ENCODE results near the gene ATXN7L1.

The ATXN7L1 gene

GRCh38 chr7:105831824-105832535 is 44.4 kb downstream of the ATXN7L1 start:
- no peak for DNase-seq (ENCODE audit: low read depth, low spot score)
- TF ChIP-seq YY1 (IDR thresholded peaks at IDR 0.05; ENCODE audit: insufficient read depth, insufficient read length), result no peak
- no peak for TF ChIP-seq ZNF274 (IDR thresholded peaks at IDR 0.05; ENCODE audit: low read depth, low read length)
- TF ChIP-seq SUZ12 (IDR thresholded peaks at IDR 0.05; ENCODE audit: extremely low read depth, insufficient read depth, insufficient read length), result no peak
- Histone ChIP-seq H3K36me3 (ENCODE audit: insufficient read depth, insufficient read length, low read length) (no peaks in the 10 kb centered on the region), H3K9me3 (ENCODE audit: insufficient read depth, low read length) (no peaks in the 10 kb centered on the region), H3K4me1 (ENCODE audit: insufficient read depth, insufficient read length) (no peaks in the 10 kb centered on the region), H3K27me3 (ENCODE audit: insufficient read depth, insufficient read length) (no peaks in the 10 kb centered on the region), H3K9ac (ENCODE audit: insufficient read length, low read depth) (no peak overlapping the region), H3K4me3 (ENCODE audit: insufficient read length, low read depth) (no peak overlapping the region)

- H3K27me3 ChIP-seq (ENCODE audit: insufficient read depth, insufficient read length), result no peaks in the 10 kb centered on the region
- H3K9me3 ChIP-seq (ENCODE audit: insufficient read depth, low read length), result no peaks in the 10 kb centered on the region
- no peak overlapping the region for H3K9ac ChIP-seq (ENCODE audit: insufficient read length, low read depth)
- no peak for TF ChIP-seq YY1 (IDR thresholded peaks at IDR 0.05; ENCODE audit: insufficient read depth, insufficient read length)
- TF ChIP-seq ZNF274 (IDR thresholded peaks at IDR 0.05; ENCODE audit: low read depth, low read length), result no peak
- TF ChIP-seq SUZ12 (IDR thresholded peaks at IDR 0.05; ENCODE audit: extremely low read depth, insufficient read depth, insufficient read length), result no peak
- DNase-seq (ENCODE audit: low read depth, low spot score), result no peak
- no peaks in the 10 kb centered on the region for H3K36me3 ChIP-seq (ENCODE audit: insufficient read depth, insufficient read length, low read length)
- H3K4me1 ChIP-seq (ENCODE audit: insufficient read depth, insufficient read length), result no peaks in the 10 kb centered on the region
- H3K4me3 ChIP-seq (ENCODE audit: insufficient read length, low read depth), result no peak overlapping the region
These were observed 45.1 kb downstream of the ATXN7L1 start for GRCh38 chr7:105831302-105831620.

GRCh38 chr7:105830405-105831301 is 45.7 kb downstream of the ATXN7L1 start:
- no peak for DNase-seq (ENCODE audit: low read depth, low spot score)
- H3K27me3 ChIP-seq (ENCODE audit: insufficient read depth, insufficient read length), result no peaks in the 10 kb centered on the region
- no peaks in the 10 kb centered on the region for H3K9me3 ChIP-seq (ENCODE audit: insufficient read depth, low read length)
- no peak overlapping the region for H3K9ac ChIP-seq (ENCODE audit: insufficient read length, low read depth)
- no peaks in the 10 kb centered on the region for H3K4me1 ChIP-seq (ENCODE audit: insufficient read depth, insufficient read length)
- H3K4me3 ChIP-seq (ENCODE audit: insufficient read length, low read depth), result no peak overlapping the region
- H3K36me3 ChIP-seq (ENCODE audit: insufficient read depth, insufficient read length, low read length), result no peaks in the 10 kb centered on the region
- TF ChIP-seq YY1 (IDR thresholded peaks at IDR 0.05; ENCODE audit: insufficient read depth, insufficient read length) (no peak), ZNF274 (IDR thresholded peaks at IDR 0.05; ENCODE audit: low read depth, low read length) (no peak)

- no peak for DNase-seq (ENCODE audit: low read depth, low spot score)
- no peaks in the 10 kb centered on the region for H3K36me3 ChIP-seq (ENCODE audit: insufficient read depth, insufficient read length, low read length)
- H3K9me3 ChIP-seq (ENCODE audit: insufficient read depth, low read length), result no peaks in the 10 kb centered on the region
- no peak overlapping the region for H3K9ac ChIP-seq (ENCODE audit: insufficient read length, low read depth)
- H3K27me3 ChIP-seq (ENCODE audit: insufficient read depth, insufficient read length), result no peaks in the 10 kb centered on the region
- H3K4me3 ChIP-seq (ENCODE audit: insufficient read length, low read depth), result no peak overlapping the region
- TF ChIP-seq YY1 (IDR thresholded peaks at IDR 0.05; ENCODE audit: insufficient read depth, insufficient read length) (no peak), ZNF274 (IDR thresholded peaks at IDR 0.05; ENCODE audit: low read depth, low read length) (no peak), SUZ12 (IDR thresholded peaks at IDR 0.05; ENCODE audit: extremely low read depth, insufficient read depth, insufficient read length) (no peak)
- H3K4me1 ChIP-seq (ENCODE audit: insufficient read depth, insufficient read length), result no peaks in the 10 kb centered on the region
These were observed 46.6 kb downstream of the ATXN7L1 start for GRCh38 chr7:105829681-105830322.

- H3K4me3 ChIP-seq (ENCODE audit: insufficient read length, low read depth), result no peak overlapping the region
- no peaks in the 10 kb centered on the region for H3K27me3 ChIP-seq (ENCODE audit: insufficient read depth, insufficient read length)
- no peaks in the 10 kb centered on the region for H3K9me3 ChIP-seq (ENCODE audit: insufficient read depth, low read length)
- H3K4me1 ChIP-seq (ENCODE audit: insufficient read depth, insufficient read length), result no peaks in the 10 kb centered on the region
- DNase-seq (ENCODE audit: low read depth, low spot score), result no peak
- H3K36me3 ChIP-seq (ENCODE audit: insufficient read depth, insufficient read length, low read length), result no peaks in the 10 kb centered on the region
- H3K9ac ChIP-seq (ENCODE audit: insufficient read length, low read depth), result no peak overlapping the region
- TF ChIP-seq YY1 (IDR thresholded peaks at IDR 0.05; ENCODE audit: insufficient read depth, insufficient read length), result no peak
- no peak for TF ChIP-seq SUZ12 (IDR thresholded peaks at IDR 0.05; ENCODE audit: extremely low read depth, insufficient read depth, insufficient read length)
- TF ChIP-seq ZNF274 (IDR thresholded peaks at IDR 0.05; ENCODE audit: low read depth, low read length), result no peak
These were observed 48.3 kb downstream of the ATXN7L1 start for GRCh38 chr7:105828141-105828540.

- no peak for DNase-seq (ENCODE audit: low read depth, low spot score)
- no peaks in the 10 kb centered on the region for H3K27me3 ChIP-seq (ENCODE audit: insufficient read depth, insufficient read length)
- H3K36me3 ChIP-seq (ENCODE audit: insufficient read depth, insufficient read length, low read length), result no peaks in the 10 kb centered on the region
- H3K4me3 ChIP-seq (ENCODE audit: insufficient read length, low read depth), result no peak overlapping the region
- TF ChIP-seq ZNF274 (IDR thresholded peaks at IDR 0.05; ENCODE audit: low read depth, low read length), result no peak
- no peak for TF ChIP-seq SUZ12 (IDR thresholded peaks at IDR 0.05; ENCODE audit: extremely low read depth, insufficient read depth, insufficient read length)
- no peak for TF ChIP-seq YY1 (IDR thresholded peaks at IDR 0.05; ENCODE audit: insufficient read depth, insufficient read length)
- H3K4me1 ChIP-seq (ENCODE audit: insufficient read depth, insufficient read length), result no peaks in the 10 kb centered on the region
- no peak overlapping the region for H3K9ac ChIP-seq (ENCODE audit: insufficient read length, low read depth)
- no peaks in the 10 kb centered on the region for H3K9me3 ChIP-seq (ENCODE audit: insufficient read depth, low read length)
These were observed 49.1 kb downstream of the ATXN7L1 start for GRCh38 chr7:105827151-105827875.
